OCI-M2 (cell line): ENCODE data around the gene CFAP20.
"Not testable (repeated sequence)": the region's sequence is repeated elsewhere in the genome, so short reads cannot be mapped to it uniquely, and the experiment has no call there.

Experiments
- DNase-seq: peaks from one replicate; lab custom pipeline; 2025; ENCODE audit not compliant: unreplicated experiment; lab: John Stamatoyannopoulos, UW

Gene CFAP20

DNA sequence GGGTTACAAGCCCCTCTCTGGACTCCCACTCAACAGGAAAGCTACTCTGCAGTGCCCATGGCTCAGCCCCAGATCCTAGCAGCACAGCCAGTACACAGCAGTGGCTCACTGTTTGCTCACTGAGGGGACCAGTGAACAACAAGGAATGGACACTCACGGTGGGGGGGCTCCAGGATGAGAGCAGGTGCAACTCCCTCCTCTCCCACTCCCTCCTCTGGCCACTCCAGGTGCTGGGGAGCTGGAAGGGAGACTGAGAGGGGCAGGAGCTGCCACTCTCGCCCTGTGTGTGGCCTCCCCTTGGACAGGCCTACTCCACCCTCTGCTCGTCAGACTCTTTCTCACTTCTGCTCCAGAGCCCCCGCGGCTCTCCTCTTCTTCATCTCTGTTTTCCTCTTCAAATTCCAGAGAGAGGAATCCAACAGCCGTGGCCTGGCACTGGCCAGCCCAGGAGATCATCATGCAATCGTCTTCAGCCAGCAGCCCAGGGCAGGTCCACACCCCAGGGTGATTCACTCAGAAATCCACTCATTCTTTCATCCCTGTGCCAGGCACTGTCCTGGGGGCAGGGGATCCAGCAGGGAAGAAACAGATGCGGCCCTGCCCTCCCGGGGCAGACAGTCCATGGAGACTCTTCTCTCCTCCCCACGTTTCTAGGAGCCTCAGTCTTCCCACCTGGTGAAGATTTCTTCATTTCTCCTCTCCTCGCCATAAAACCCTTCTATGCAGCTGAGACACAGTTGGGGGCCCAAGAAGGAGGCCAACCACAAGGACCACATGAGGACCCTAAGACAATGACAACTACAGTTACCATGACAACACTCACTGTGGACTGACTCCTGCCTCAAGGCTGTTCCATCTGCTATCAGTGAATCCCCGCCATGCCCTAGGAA is 30.7 kb downstream of the CFAP20 start:
- no peak for DNase-seq

DNA sequence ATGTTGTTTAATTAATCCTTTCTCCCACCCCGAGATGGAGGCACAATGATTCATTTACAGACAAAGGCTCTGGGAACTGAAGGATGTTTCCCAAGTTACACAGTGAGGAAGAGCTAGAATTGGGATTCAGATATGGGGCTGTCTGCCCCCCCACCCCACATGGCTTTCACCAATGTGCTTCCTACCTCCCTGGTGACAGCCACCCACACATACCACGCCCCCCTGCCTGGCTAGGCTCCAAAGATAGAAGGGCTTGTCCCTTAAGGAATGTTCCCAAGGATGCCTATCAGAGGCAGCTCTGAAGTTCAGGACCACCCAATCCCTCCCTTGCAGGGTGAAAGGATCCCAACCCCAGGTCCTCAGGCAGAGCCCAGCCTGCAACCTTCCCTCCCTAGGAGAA is 32.9 kb downstream of the CFAP20 start:
- DNase-seq, result no peak

DNA sequence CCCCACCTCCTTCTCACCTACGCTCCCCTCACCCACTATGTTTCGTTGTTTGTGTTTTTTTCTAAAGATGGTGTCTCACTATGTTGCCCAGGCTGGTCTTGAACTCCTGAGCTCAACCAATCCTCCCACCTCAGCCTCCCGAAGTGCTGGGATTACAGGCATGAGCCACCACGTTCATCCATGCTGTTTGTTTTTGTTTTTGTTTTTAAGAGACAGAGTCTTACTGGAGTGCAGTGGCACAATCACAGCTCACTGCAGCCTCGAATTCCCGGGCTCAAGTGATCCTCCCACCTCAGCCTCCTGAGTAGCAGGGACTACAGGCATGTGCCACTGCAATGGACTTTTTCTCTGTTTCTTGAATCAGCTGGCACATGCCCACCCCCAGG is 33.6 kb downstream of the CFAP20 start:
- not testable (repeated sequence) for DNase-seq

DNA sequence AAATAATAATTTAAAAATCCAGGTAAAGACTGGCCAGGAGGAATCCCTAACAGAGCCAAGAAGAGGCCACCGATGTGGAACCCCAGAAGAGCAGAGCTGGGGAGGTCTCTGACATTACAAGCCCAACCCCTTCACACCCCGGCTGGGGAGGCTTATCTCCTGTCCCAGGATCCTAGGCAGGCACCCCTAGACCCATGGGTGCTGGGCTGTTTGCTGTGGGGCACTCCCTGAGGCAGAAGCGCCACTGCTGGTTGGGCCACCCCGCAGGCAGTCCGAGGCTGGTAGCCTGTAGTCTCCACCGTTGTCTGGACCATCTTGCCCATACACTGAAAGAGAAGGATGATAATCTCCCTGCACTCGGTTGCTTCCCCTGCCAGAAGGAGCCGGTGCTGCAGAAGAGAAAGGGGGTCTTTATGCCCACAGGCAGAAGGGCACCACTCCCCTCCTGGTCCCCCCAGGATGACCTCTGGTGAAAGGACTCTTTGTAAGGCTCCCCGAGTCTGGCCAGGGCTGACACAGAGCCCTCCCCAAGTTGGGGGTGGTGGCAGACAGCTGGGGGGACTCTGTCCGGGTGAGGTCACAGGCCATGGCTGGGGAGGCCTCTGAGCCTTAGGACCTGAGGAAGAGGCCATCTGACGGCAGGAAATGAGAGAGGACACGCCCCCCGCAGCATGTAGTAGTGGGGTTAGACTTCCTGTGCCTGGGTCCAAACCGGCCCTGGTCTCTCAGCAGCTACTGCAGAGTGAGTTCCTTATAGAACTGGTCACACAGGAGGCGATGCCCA is 34.2 kb downstream of the CFAP20 start:
- no peak for DNase-seq

DNA sequence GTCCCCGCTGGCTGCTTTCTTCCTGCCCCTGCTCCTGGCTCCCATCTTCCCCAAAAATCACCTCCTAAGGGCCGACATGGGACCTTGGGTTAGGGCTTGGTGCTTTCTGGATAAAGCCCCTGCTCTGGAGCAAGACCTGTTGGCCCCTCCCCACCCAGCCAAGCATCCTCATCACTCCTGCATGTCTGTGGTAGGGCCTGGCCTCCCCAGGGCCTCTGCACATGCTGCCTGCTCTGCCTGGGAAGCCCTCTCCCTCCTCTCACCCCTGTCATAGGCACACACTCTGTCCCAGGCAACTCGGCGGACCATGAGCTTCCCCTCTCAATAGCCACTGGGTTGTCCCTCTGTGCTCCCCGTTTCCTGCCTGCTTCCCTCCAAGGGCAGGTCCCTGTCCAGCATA is 35.2 kb downstream of the CFAP20 start:
- no peak for DNase-seq

DNA sequence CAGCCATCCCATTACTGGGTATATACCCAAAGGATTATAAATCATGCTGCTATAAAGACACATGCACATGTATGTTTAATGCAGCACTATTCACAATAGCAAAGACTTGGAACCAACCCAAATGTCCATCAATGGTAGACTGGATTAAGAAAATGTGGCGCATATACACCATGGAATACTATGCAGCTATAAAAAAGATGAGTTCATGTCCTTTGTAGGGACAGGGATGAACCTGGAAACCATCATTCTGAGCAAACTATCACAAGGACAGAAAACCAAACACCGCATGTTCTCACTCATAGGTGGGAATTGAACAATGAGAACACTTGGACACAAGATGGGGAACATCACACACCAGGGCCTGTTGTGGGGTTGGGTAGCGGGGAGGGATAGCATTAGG is 38.8 kb downstream of the CFAP20 start:
- DNase-seq, result not testable (repeated sequence)

DNA sequence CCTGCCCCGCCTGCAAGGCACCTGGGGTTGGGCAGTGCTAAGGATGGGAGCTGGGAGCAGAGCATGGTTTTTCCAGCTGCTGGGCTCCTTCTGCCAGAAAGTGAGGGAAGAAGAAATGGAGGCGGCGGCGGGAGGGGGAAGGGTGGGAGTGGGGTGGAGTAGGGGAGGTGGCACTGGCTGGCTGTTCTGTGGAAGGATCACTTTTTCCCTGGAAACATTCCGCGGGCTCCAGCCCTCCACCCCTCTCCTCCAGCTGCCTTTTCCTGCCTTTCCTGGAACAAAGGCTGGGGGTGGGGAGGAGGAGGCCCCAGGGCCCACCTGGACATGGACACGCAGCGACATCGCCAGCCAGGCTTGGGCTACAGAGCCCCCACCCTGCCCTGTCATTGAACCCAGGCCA is 41.1 kb downstream of the CFAP20 start:
- no peak for DNase-seq

DNA sequence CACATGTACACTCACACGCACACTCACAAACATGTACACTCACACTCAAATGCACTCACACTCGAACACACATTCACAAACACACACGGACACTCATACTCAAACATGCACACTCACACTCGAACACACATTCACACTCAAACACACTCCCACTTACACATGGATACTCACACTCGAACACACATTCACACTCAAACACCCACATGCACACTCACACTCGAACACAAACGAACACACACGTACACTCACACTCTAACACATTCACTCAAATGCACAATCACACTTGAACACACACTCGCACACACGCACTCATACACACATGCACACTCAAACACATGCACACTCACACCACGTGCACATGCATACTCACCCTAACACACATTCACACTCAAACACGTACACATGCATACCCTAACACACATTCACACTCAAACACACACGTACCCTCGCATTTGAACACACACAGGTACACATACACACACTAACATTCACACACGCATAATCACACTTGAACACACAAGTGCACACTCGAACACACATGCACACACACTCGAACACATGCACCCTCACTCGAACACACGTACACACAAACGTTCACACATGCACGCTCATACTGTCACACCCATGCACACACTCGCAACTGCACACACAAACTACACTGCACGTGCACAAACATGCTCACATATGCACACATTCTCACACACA is 41.8 kb downstream of the CFAP20 start:
- no peak for DNase-seq

DNA sequence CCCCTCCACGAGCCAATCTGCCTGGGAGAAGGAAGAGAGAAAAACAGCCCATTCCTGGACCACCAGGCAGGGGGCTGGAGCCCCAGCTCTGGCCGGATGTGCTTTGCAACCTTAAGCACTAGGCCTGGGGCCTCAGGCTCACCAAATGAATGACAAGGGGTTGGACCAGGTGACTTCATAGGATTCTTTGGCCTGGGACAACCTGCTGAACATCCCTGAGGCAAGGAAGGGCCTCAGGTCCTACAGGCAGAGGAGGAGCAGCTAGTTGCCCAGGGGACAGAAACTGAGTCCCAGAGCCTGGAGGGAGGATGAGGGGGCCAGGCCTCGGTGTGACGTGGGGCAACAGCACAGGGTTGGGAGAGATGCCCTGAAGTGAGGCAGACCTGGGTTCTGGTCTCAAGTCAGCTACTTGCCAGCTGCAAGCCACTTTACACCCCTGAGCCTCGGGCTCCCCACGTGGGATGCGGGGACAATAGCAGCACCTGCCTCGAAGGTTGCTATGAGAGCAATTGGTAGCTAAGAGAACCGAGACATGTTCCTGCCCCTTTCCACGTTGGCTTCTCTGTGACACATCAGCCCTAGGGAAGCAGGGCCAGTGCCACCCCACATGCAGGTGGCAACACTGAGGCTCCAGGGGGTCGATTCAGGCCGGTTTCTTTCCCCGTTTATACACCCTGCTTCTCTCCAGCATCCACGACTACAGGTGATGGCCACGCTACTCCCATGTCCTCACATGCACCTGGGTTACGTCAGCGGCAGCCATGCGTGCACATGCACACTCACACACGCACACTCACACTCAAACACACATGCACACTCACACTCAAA is 42.6 kb downstream of the CFAP20 start:
- no peak for DNase-seq

DNA sequence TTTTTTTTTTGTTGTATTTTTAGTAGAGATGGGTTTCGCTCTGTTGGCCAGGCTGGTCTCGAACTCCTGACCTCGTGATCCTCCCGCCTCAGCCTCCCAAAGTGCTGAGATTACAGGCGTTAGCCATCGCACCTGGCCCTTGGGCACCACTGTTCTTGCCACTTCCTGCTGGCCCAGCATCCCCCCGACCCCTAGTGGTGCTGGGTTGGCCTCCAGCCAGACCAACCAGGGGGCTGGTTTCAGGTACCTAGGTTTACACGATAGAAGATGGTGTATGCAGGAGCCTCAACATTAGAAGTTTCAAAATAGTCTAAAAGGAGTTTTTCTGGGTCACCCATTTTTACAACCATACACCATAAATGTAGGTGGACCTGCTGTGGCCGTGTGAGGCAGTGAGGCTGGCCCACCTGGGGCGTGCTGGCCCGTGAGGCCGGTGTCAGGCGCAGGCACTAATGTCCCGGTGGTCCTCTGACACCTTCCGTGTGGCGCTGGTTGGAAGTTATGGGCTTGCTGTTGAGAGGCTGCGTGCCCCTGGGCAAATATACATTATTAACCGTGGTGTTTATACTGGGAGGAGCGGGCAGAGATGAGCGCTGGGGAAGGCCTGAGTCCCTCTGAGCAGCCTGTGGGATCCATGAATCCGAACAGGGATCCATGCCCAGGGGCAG is 43.5 kb downstream of the CFAP20 start:
- no peak for DNase-seq

DNA sequence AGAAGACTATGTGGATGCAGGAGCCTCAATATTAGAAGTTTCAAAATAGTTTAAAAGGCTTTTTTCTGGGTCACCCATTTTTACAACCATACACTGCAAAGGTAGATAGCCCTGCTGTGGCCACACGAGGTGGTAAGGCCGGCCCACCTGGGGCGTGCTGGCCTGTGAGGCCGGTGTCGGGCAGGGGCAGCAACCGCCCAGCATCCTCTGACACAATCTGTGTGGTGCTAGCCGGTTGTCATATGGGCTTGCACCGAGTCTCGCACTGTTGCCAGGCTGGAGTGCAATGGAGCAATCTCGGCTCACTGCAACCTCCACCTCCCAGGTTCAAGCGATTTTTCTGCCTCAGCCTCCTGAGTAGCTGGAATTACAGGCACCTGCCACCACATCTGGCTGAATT is 44.0 kb downstream of the CFAP20 start:
- no peak for DNase-seq

DNA sequence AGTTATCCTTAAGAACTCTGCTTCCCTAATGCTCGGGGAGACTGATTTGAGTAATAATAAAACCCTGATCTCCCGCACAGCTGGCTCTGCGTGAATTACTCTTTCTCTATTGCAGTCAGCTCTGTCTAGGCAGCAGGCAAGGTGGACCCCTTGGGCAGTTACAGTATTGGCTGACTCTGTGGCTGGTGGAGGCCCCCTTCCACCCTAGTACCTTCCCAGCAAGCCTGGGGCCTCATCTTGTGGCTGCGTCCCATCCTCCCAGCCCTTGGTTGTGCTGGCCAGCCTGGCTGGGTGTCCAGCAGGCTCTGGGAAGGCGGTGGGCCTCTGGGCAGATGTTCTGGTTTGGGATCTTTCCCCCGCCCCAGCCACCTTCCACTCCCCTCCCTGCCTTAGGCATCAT is 44.5 kb downstream of the CFAP20 start:
- DNase-seq, result no peak

DNA sequence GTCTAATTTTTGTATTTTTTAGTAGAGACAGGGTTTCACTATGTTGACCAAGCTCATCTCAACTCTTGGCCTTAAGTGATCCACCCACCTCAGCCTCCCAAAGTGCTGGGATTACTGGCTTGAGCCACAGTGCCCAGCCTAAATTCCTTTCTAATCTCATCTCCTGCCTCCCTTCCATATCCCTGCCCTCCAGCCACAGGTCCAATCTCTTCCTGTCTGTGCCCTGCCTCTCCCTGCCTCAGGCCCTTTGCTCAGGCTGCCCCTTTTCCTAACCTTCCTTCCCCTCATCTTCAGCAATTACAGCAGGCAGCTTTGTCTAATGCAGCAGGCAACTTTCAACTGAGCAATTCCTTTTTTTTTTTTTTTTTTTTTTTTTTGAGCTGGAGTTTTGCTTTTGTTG is 46.8 kb downstream of the CFAP20 start:
- no peak for DNase-seq

DNA sequence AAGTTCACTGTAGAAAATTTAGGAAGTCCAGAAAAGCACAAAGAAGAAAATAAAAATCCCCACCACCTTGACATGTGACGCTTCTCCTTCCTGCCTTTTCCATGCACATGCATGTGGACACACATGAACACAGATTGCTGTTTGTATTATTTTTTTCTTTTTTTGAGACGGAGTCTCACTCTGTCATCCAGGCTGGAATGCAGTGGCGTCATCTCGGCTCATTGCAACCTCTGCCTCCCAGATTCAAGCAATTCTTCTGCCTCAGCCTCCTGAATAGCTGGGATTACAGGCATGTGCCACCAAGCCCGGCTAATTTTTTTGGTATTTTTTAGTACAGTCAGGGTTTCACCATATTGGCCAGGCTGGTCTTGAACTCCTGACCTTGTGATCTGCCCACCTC is 48.5 kb downstream of the CFAP20 start:
- DNase-seq, result not testable (repeated sequence)

DNA sequence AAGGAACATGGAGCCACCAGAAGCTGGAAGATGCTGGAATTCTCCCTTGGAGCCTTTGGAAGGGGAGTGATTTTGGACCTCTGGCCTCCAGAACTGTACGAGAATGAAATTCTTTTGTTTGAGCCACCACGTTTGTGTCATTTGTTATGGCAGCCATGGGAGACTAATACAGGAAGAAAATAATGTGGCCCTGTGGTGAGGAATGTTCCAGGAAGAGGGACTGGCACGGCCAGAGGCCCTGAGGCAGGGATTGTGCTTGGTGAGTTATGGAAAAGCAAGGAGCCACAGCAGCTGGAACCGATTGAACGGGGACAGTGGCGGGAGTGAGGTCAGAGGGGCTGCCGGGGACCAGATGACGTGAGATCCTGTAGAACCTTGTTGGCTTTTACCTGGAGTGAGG is 51.4 kb downstream of the CFAP20 start:
- DNase-seq, result no peak

DNA sequence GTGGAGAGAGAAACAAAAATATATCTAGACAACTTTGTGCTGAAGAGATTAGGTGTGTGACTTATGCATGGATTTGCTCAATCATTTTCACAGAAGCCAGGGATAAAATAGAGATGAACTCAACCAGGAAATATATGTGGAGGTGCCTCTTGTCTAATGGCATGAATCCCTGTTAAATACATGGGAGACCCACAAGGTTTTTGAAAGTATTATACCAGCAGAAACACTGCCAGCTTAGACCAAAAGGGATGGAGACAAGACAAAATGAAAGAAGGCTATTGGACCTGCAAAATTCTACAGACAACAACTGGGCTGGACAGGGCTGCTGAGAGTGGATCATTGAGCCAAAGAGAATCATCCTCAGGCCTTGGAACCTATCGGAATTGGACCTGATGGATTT is 52.7 kb downstream of the CFAP20 start:
- no peak for DNase-seq

DNA sequence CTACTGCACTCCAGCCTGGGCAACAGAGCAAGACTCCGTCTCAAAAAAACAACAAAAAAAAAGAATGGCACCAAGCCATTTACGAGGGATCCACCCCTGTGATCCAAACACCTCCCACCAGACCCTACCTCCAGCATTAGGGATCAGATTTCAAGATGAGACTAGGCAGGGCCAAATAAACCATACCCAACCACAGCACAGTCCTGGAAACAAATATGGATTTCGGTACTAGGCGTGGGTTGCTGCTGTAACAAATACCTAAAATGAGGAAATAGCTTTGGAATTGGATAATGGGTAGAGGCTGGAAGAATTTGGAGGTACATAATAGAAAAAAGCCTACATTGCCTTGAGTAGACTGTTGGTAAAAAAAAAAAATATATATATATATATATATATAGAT is 54.5 kb downstream of the CFAP20 start:
- DNase-seq, result no peak

DNA sequence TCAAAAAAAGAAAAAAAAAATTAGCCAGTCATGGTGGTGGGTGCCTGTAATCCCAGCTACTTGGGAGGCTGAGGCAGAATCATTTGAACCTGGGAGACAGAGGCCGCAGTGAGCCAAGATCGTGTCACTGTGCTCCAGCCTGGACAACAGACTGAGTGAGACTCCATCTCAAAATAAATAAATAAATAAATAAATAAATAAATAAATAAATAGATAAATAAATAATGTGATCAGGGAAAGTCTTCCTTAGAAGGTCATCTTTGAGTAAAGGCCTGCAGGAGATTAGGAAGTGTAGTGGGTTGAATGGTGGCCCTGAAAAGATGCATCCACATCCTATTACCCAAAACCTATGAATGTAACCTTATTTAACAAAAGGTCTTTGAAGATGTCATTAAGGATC is 56.1 kb downstream of the CFAP20 start:
- DNase-seq, result not testable (repeated sequence)

DNA sequence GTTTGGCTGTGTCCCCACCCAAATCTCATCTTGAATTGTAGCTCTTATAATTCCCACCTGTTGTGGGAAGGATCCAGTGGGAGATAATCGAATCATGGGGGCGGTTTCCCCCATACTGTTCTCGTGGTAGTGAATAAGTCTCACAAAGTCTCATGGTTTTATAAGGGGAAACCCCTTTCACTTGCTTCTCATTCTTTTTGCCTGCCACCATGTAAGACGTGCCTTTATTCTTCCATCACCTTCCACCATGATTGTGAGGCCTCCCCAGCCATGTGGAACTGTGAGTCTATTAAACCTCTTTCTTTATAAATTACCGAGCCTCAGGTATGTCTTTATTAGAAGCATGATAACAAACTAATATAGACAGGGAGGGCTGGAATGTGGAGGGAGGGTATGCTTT is 57.0 kb downstream of the CFAP20 start:
- DNase-seq, result not testable (repeated sequence)

DNA sequence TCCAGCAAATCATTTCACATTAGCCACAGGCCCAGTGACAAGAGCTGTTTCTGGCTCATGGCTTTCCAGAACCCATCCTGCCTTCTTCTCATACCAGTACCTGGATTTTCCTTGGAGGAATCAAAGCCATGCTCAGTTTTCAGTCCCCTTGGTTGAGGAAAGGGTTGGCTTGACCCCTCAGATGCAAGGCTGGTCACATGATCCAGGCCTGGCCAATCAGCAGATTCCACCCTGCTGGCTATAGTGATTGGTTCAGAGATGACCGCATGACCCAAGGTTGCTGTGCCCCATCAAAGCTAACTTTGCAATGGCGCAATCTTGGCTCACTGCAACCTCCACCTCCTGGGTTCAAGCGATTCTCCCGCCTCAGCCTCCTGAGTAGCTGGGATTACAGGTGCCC is 58.6 kb downstream of the CFAP20 start:
- DNase-seq, result no peak
